GM12878 (cell line): Measurements from ENCODE around the gene AATF.

Experiments
- BACH1 ChIP-seq: fragments of 450-650 bp; IDR thresholded peaks from 2 replicates; pipeline ENCODE4 v1.6.1; 2017; ENCODE audit warnings: mild to moderate bottlenecking, borderline replicate concordance
- SREBF2 ChIP-seq: IDR thresholded peaks from 2 replicates; pipeline ENCODE4 v1.6.1; 2012; ENCODE audit warnings: mild to moderate bottlenecking, low read length
- TF ChIP-seq, protein P1 (sequence below): fragments of 450-650 bp; formaldehyde crosslinking; IDR thresholded peaks from 2 replicates; pipeline ENCODE4 v1.5.0; 2022; ENCODE audit warnings: mild to moderate bottlenecking, missing genetic modification characterization

DNA sequence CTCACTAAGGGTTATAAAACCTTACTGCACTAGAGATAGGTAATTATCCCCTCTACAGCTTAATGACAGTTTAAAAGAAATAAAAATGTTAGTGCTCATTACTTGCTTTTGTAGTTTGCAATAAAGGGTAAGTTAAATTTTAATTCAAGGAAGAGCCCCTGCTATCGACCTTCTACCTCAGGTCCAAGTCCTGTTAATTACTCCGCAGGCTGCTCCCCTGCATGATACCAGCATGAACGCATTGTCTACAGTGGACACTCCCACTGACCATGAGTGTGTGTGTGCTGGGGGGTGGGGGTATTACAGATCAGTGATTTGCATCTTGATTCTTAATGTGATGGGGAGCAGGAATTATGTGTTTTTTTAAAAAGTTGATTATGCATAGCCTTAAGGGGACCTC is 103.1 kb downstream of the AATF start:
- TF ChIP-seq BACH1 (no peak), SREBF2 (no peak)
- TF ChIP-seq, protein P1, sequence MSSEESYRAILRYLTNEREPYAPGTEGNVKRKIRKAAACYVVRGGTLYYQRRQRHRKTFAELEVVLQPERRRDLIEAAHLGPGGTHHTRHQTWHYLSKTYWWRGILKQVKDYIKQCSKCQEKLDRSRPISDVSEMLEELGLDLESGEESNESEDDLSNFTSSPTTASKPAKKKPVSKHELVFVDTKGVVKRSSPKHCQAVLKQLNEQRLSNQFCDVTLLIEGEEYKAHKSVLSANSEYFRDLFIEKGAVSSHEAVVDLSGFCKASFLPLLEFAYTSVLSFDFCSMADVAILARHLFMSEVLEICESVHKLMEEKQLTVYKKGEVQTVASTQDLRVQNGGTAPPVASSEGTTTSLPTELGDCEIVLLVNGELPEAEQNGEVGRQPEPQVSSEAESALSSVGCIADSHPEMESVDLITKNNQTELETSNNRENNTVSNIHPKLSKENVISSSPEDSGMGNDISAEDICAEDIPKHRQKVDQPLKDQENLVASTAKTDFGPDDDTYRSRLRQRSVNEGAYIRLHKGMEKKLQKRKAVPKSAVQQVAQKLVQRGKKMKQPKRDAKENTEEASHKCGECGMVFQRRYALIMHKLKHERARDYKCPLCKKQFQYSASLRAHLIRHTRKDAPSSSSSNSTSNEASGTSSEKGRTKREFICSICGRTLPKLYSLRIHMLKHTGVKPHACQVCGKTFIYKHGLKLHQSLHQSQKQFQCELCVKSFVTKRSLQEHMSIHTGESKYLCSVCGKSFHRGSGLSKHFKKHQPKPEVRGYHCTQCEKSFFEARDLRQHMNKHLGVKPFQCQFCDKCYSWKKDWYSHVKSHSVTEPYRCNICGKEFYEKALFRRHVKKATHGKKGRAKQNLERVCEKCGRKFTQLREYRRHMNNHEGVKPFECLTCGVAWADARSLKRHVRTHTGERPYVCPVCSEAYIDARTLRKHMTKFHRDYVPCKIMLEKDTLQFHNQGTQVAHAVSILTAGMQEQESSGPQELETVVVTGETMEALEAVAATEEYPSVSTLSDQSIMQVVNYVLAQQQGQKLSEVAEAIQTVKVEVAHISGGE (CRISPR knock-in tag) = no peak
